ACHN (cell line): ENCODE measurements around the gene TCERG1.
A peak's percentile ranks its signal among the peaks of the same experiment; 100 is the strongest.

Experiments used
- DNase-seq: peaks from one replicate; pipeline ENCODE4 v3.0.0-alpha.2; 2015
- in situ Hi-C: cut with HindIII; loops from 2 replicates; pipeline ENCODE4 v1.10.0; 2017; ENCODE audit warnings: low sequenced_read_pairs, low pct_ligation_motif_present, low pct_unique_long_range_greater_than_20kb

The TCERG1 gene

DNA sequence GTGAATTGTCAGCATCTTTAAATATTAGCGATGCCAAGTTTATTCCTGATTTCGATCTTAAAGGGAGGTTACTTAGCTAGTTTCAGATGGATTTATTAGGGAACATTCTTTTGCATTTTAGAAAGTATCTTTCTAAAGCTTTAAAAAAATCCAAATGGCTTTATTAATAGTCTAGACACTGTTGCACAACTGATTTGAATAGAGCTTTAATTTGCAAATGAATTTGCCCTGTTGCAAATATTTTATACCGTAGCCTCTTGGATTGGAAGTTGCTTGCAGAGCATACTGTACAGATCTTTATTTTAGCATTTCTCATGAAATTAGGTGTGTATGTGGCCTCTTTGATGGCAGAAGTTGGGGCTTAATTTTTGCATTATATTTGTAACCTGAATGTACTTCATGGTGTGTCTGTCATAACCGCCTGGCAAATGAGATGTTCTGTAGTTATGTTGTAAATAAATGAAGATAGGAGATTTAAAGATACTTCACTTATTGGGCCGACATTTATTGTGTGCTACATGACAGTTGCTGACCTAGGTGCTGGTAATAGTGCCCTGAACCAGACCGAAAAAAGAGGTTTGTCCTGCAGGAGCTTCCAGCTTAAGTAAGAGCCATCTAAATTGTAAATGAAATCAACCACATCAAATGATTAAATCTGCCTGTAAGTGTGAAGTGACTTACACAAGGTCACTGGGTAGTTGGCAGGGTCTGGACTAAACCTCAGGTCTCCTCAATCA is 1.8 kb downstream of the TCERG1 start:
- no peak for DNase-seq
- in situ Hi-C loops: loop anchor here (25.0 kb wide), 1 partner anchor 137 kb away; no protein-coding TSS in a partner anchor

DNA sequence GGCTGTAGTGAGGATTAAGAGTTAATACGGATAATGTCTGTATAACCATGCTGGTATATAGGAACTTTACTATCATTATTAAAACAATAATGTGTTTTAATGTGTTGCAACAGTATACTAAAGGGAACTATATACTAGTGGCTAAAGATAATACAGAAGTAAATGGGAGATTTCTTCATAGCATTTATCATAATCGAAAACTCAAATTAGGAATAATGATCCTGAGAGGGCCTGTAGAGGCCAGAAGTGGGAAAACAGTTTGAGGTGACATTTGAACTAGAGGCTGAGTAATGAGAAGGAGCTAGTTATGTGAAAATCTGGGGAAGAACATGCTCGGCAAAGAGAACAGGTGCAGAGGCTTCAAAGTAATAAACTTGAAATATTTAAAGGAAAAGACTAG is 2.9 kb downstream of the TCERG1 start:
- DNase-seq: no peak
- in situ Hi-C loops: no loop called here

DNA sequence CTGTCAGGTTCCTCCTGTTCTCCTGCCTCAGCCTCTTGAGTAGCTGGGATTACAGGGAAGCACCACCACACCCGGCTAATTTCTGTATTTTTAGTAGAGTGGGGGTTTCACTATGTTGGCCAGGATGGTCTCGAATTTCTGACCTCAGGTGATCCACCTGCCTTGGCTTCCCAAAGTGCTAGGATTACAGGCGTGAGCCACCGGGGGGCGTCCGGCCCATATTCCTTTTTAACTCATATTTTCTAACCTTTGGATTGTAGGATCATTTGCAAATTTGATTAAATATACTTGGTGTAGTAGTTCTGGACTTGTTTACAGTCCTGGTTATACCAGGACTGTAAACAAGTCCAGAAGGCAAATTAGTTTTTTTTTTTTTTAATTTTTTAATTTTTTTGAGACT is 4.3 kb downstream of the TCERG1 start:
- in situ Hi-C loops: no loop called here
- DNase-seq: no peak

DNA sequence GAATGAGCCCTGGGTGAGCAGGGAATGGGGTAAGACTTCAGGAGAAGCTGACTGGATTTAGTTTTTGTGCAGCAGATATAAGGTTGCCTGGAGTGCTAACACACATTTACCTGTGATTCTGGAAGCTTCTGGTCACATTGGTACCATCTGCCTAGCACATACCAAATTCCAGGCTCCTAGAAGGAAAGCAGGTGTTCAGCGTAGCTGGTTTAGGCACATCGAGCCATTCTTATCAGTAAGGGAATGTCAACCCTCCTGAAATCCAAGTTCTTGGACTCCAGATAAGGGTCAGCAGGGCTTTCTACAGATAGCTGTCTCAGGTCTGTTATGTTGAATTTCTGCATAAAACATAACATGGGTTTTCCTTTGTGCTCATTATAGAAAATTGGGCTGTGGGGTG is 10.3 kb downstream of the TCERG1 start:
- in situ Hi-C loops: no loop called here
- no peak for DNase-seq

DNA sequence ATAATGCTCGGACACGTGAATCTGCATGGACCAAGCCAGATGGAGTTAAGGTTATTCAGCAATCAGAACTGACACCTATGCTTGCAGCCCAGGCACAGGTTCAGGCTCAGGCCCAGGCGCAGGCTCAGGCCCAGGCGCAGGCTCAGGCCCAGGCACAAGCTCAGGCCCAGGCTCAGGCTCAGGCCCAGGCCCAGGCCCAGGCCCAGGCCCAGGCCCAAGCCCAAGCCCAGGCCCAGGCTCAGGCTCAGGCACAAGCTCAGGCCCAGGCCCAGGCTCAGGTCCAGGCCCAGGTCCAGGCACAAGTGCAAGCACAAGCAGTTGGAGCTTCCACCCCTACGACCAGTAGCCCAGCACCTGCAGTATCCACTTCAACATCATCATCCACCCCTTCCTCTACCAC is 11.8 kb downstream of the TCERG1 start:
- no peak for DNase-seq
- in situ Hi-C loops: no loop called here

DNA sequence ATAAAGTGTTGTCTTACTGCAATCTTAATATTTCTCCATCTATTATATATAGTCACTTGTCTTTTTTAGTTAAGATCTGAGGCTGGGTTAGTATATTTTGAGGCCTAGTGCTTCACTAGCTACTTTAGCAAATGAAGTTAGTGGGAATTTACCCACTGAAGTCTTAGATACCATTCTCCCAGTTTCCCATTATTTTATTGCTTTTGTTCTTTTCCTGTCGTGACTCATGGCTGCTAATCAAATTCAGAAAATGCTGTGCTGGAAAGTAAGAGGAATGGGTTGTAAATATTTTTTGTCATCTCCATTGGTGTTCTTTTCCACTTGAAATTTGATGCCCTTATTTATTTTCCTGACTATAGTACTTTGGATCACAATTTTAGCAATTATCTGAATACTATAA is 14.2 kb downstream of the TCERG1 start:
- in situ Hi-C loops: no loop called here
- DNase-seq: no peak

DNA sequence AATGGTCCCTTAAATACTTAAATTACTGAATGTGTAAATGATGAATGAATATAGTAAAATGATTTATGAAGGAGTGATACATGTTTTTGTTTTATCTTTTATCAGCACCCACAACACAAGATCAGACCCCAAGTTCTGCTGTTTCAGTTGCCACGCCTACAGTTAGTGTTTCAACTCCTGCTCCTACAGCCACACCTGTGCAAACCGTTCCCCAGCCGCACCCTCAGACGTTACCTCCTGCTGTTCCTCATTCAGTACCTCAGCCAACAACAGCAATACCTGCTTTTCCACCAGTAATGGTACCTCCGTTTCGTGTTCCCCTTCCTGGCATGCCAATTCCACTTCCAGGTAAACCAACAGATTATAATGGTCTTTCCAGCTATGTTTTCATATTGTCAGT is 16.3 kb downstream of the TCERG1 start:
- no peak for DNase-seq
- in situ Hi-C loops: no loop called here

DNA sequence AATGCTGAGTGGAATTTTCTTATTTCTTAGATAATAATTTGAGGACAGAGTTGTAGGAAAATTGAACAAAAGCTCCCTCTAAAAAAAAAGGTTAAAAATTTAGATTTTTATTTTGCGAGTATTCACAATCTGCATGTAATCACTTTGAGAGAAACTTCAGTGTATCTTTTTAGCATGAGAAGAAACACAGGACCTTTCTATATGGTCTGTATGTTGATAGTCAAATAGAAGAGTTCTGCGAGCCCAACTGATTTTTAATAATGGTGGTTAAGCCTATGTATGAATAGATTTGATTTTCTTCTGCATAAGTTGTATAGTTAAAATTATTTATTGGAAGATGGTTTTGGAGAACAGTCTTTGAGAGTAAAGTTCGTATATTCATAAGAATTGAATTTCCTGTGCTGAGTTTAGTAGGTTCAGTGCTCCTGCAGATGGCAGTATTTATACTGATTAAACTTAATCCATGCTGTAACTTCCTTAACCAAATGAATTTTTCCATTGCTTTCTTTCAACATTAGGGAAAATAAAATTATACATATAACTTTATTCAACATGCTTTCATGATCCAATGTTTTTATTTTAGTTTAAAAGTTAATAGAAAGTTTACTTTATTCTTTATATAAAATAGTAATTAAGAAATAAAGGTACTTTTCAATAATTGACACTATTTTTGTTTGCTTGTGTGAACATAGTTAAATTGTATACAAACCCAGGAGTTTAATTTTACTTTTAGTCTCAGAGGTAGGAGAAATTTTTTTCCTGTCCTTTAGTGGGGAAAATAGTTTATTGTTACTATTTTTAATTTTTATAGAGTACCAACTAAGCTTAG is 19.6 kb downstream of the TCERG1 start:
- in situ Hi-C loops: no loop called here
- DNase-seq: peak; percentile 38

DNA sequence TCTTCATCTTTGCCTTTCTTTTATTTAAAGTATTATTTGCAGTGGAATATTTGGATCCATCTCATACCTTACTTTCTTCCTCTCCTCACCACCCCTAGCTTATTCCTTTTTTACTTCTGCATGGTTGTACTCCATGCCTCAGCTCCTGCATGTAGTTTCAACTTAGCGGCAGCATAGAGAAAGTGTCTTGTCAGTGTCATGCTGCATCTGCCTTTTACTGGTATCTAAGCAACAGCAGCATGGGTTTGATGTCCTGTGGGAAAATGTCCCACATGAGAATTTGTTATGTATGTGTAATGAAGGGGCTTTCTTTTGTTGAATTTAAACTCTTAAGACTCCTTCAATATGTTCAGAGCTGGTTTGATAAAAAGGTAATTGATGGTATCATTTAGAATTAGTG is 20.6 kb downstream of the TCERG1 start:
- in situ Hi-C loops: no loop called here
- DNase-seq: no peak

DNA sequence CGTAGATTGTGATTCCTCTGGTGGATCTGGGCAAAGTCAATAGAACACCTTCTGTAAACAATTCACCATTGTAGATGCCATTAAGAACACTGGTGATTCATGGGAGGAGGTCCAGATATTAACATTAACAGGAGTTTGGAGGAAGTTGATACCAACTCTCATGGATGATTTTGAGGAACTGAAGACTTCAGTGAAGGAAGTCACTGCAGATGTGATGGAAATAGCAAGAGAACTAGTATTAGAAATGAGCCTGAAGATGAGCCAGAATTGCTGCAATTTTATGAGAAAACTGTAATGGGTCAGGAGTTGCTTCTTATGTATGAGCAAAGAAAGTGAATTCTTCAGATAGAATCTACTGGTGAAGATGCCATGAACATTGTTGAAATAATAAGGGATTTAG is 26.9 kb downstream of the TCERG1 start:
- no peak for DNase-seq

DNA sequence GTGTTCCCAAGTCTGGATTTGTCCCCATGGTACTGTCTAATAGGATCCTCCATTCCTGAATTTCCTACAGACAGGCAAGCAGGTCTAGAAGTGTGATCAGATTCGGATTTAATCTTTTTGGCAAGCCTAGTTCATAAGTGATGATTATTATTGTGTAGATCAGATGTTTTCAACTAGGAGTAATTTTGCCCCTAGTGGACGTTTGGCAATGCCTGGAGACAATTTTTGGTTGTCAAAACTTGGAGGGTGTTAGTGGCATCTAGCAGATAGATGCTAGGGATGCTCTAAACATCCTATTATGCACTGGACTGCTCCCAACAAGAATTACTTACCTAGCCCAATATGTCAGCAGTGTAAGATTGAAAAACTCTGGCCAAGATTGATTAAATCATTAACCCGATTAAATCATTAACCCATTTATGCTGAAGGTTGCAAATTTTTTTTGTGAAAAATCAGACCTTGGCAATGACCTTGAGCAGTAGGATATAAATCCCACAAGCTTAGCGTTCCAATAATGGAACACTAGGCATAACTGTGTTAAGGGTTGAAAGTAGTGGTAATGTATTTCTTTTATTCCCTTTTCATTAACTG is 28.2 kb downstream of the TCERG1 start:
- peak; percentile 4 for DNase-seq
- in situ Hi-C loops: no loop called here

More for the DNA sequence above, 26.9 kb downstream of the TCERG1 start:
- in situ Hi-C loops: no loop called here

DNA sequence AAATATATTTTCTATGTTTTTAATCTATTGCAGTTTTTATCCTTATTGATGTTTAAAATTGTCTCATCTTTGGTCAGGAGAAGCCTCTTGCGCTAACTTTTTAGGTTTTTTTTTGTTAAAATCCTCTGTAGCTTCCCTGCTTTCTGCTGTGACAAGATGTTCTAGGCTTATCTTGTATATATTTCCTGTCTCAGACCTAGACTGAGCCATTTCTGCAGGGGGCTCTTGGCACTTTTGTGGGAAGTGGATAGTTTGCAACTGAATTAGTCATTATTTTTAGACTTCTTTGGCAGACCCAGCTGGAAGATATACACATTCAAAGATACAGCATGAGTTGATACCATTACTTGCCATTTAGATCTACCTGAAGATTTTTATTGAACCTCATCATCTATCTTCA is 28.8 kb downstream of the TCERG1 start:
- no peak for DNase-seq
- in situ Hi-C loops: no loop called here

DNA sequence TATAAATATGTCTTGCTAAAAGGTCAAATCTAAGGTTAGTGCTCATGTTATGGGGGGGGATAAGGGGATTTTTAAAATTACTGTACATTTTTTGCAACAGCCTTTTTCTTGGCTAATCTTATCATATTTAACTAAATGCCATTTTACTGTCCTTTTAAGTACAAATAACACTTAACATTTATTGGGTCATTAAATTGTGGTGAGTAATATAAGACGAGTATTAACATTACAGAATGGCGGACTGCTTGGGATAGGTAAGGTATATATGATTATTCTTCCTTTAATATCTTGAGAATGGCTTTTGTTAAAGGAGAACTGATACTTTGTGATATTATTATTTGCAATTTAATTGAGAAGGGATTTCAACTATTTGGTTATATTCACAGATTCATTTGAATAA is 35.6 kb downstream of the TCERG1 start:
- DNase-seq: no peak
- in situ Hi-C loops: no loop called here

DNA sequence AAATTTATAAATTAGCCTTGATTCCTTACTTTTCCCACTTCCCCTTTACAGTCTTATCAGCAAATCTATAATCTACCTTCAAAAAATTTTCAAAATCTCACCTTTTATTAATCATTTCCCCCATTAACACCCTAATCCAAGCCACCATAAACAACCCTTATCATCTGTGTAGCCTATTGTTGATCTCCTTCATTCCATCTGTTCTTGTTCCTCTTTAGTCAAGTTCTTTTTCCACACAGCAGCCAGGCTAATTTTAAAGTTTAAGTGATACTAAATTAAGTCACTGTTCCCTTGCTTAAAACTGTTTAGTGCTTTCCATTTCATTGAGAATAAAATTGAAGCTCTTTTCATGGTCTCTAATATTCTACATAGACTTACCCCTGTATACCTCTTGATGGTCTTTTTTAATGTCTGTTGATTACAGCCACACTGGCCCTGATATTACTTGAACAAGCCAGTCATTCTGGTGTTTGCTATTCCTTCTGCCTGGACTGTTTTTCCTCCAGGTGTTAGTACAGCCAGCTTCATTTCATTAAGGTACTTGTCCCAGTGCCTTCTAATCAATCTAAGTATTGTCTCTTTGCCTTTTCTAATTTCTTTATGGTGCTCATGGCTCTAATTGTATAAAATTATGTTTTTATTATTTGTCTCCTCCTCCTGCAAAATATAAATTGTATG is 37.7 kb downstream of the TCERG1 start:
- no peak for DNase-seq

DNA sequence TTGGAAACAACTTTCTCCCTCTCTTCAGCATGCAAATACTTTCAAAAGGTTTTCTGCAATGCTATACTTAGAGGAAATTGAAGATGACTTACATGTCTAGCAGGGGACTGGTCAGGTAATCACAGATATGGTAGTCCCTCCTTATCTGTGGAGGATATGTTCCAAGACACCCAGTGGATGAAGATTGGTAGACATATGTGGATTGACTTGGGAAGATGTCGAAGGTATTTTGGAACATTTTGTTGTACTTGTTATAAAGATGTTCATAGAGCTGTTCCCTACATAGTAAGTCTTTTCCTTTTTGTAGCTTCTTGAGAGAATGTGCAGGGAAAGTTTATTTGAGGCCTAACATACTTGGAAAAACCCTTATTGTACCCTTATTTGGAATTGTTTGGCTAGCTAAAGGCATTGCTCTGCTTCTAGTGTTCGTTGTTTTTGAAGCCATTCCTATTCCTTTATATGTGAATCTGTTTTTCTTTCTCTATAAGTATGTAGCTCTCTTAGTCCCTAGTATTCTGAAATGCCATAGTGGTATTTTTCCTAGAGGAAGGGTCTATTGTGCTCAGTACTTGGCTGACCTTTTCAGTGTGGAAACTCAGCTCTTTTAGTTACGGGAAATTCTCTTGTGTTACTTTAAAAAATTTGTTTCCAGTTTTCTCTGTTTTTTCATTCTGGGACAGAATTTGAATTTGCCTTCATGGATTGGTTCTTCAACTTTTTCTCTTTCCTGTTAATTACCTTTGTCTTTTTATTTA is 43.1 kb downstream of the TCERG1 start:
- in situ Hi-C loops: no loop called here
- no peak for DNase-seq

More for the DNA sequence above, 37.7 kb downstream of the TCERG1 start:
- in situ Hi-C loops: no loop called here

DNA sequence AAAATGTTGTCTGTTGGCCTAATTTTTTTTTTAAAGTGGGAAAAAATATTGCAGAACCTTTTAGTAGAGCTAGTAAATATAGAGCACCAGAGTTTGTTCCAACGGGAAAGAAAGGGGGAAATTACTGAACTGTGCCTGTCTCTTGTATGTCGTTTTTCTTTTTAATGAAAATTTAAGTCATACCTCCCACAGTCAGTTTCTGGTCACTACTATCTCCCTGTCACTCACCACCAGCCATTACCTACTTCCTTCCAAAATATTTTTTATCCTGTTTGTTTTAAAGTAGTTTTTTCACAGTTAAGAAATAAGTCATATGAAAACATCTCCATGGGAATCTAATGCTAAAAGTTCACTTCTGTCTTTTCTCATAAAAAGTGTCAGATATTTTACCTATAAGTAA is 47.5 kb downstream of the TCERG1 start:
- no peak for DNase-seq
- in situ Hi-C loops: no loop called here

DNA sequence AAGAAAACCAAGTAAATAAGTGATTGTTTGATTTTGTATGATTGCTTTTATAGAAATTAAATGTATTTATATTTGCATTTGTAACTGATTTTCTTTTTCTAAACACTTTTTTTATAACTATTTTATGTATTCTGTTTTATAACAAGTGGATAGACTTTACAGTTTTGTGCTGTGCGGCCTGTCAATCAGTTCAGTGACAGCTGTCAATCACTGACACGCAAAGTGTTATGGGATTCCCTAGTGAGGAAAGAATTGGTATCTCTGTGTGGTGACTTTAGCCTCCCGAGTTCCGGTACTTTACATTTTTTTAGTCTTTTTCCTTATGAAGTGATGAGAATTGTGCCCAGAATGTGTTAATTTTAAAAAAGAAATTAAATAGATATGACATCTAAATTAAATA is 52.5 kb downstream of the TCERG1 start:
- in situ Hi-C loops: no loop called here
- DNase-seq: no peak

DNA sequence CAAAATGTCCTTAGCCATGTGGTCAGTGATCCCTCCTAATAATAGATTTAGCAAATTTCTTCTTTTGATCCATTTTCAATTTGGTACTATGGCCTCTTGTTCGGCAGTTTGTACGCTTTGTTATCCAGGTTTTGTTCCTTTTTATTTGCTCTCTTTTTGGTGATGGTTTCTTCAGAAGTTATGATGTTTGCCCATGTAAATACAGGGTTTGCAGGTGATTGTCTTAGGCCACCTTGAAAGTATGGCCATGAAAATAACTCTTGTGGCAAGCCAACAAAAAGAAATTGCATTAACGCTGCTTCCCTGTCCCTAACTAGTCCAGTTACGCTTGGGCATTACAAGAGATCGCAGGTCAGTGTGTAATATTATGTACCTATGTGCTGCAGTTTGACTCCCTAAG is 60.3 kb downstream of the TCERG1 start:
- in situ Hi-C loops: no loop called here
- DNase-seq: no peak
